HL-60 (cell line): ENCODE data around the gene HNRNPL.
"Not testable (repeated sequence)": the region's sequence is repeated elsewhere in the genome, so short reads cannot be mapped to it uniquely, and the experiment has no call there.

Experiments
- DNase-seq, 2 experiments: peaks; one replicate each; pipeline ENCODE4 v3.0.0-alpha.2; 2010 to 2020; ENCODE audit warnings: low read depth in 1 of 2, low spot score in 1 of 2
- H3K27ac ChIP-seq: fragments of 250-450 bp; sonication (Bioruptor Pico); replicated peaks from 2 replicates; pipeline ENCODE4 v1.5.1; 2020; ENCODE audit warnings: mild to moderate bottlenecking, moderate library complexity
- H3K27me3 ChIP-seq: fragments of 250-450 bp; sonication (Bioruptor Pico); 2 replicates; pipeline ENCODE4 v1.5.1; 2021; ENCODE audit warnings: mild to moderate bottlenecking, moderate library complexity; ENCODE audit not compliant: insufficient read depth, poor library complexity, severe bottlenecking
- H3K4me3 ChIP-seq: replicated peaks from 2 replicates; pipeline ENCODE4 v1.5.1; 2011; ENCODE audit warnings: mild to moderate bottlenecking, control low read depth, low read length; ENCODE audit not compliant: insufficient read depth
- GABPA ChIP-seq: IDR thresholded peaks from 2 replicates; pipeline ENCODE4 v1.6.1; 2012; ENCODE audit warnings: low read depth
- POLR2AphosphoS5 ChIP-seq: IDR thresholded peaks from 2 replicates; pipeline ENCODE4 v1.6.1; 2012; ENCODE audit warnings: low read depth
- SPI1 ChIP-seq: IDR thresholded peaks from 2 replicates; pipeline ENCODE4 v1.6.1; 2012; ENCODE audit warnings: low read depth, mild to moderate bottlenecking, borderline replicate concordance
- TF ChIP-seq, protein P1 (sequence below): IDR thresholded peaks from one replicate; pipeline ENCODE4 v1.5.1; 2011; ENCODE audit warnings: low read length, control low read depth, inconsistent platforms; ENCODE audit not compliant: insufficient read depth
- TF ChIP-seq, protein P2 (sequence below): IDR thresholded peaks from 2 replicates; pipeline ENCODE4 v1.6.1; 2012; ENCODE audit warnings: low read depth; ENCODE audit not compliant: insufficient replicate concordance

The HNRNPL gene

DNA sequence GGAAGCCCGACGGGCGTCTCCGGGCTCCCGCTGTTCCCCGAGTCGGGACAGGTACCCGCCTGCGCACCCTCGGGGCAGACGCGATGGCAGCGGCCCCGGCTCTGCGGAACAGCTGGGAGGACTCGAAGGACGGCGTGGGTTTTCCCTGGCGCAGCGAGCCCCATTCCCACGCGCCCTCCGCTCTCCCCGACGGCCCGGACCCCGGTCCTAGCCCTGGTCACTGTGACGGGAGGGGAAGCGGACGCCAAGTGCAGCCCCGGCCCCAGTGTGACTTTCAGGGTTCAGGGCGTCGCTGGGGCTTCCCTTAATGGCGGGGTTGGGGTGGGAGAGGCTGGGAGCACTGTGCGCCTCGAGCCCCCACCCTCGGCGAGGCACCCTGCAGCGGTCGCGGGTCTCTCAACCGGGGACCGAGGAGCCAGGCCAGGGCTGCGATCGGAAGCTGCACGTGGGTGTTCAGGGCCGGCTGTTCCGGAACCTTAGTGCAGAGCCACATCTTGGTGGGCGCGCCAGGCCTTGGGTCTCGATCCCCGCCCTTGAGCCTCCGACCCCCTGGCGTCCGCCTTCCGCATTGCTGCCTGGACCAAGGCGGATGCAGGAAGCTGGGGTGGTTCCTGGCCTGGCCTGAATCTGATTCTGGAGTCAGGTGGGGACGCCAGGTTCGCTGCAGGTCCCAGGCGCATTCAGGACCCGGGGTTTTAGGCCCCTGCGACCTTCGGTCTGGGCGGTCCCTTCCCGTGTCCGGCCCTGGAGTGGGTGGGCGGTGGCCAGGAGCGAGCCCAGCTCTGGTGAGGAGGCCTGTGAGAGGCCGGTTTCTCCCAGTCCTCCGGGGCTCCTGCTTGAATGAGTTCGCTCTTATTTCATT lies 57.3 kb downstream of the HNRNPL start:
- Histone ChIP-seq H3K4me3 (no peak overlapping the region), H3K27me3 (peaks cover 12% of the 10 kb centered on the region), H3K27ac (no peak overlapping the region)
- no peak for DNase-seq
- TF ChIP-seq POLR2AphosphoS5 (no peak), GABPA (no peak), SPI1 (no peak)
- TF ChIP-seq, protein P1, sequence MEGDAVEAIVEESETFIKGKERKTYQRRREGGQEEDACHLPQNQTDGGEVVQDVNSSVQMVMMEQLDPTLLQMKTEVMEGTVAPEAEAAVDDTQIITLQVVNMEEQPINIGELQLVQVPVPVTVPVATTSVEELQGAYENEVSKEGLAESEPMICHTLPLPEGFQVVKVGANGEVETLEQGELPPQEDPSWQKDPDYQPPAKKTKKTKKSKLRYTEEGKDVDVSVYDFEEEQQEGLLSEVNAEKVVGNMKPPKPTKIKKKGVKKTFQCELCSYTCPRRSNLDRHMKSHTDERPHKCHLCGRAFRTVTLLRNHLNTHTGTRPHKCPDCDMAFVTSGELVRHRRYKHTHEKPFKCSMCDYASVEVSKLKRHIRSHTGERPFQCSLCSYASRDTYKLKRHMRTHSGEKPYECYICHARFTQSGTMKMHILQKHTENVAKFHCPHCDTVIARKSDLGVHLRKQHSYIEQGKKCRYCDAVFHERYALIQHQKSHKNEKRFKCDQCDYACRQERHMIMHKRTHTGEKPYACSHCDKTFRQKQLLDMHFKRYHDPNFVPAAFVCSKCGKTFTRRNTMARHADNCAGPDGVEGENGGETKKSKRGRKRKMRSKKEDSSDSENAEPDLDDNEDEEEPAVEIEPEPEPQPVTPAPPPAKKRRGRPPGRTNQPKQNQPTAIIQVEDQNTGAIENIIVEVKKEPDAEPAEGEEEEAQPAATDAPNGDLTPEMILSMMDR, result no peak
- TF ChIP-seq, protein P2, sequence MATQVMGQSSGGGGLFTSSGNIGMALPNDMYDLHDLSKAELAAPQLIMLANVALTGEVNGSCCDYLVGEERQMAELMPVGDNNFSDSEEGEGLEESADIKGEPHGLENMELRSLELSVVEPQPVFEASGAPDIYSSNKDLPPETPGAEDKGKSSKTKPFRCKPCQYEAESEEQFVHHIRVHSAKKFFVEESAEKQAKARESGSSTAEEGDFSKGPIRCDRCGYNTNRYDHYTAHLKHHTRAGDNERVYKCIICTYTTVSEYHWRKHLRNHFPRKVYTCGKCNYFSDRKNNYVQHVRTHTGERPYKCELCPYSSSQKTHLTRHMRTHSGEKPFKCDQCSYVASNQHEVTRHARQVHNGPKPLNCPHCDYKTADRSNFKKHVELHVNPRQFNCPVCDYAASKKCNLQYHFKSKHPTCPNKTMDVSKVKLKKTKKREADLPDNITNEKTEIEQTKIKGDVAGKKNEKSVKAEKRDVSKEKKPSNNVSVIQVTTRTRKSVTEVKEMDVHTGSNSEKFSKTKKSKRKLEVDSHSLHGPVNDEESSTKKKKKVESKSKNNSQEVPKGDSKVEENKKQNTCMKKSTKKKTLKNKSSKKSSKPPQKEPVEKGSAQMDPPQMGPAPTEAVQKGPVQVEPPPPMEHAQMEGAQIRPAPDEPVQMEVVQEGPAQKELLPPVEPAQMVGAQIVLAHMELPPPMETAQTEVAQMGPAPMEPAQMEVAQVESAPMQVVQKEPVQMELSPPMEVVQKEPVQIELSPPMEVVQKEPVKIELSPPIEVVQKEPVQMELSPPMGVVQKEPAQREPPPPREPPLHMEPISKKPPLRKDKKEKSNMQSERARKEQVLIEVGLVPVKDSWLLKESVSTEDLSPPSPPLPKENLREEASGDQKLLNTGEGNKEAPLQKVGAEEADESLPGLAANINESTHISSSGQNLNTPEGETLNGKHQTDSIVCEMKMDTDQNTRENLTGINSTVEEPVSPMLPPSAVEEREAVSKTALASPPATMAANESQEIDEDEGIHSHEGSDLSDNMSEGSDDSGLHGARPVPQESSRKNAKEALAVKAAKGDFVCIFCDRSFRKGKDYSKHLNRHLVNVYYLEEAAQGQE, result no peak

DNA sequence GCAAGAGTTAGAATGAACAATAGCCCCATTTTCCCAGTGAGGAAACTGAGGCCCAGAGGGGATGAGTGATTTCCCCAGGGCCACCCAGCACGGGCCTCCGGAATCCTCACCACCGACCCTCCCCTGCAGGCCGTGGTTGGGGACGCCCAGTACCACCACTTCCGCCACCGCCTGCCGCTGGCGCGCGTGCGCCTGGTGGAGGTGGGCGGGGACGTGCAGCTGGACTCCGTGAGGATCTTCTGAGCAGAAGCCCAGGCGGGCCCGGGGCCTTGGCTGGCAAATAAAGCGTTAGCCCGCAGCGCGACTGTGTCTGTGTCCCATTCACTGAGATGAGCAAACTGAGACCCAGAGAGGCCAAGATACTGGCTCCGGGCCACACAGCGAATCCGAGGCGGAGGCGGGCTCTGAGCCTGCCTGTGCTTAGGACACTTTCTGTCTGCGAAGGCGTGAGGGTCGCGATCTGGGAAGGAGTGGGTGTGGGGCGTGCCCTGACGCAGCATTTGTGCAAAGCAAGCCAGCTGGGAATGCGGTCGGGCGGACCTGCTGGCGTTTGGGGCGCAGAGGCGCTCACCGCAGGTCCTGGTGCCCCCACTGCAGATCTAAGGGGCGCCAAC lies 58.2 kb downstream of the HNRNPL start:
- not testable (repeated sequence) for H3K27ac ChIP-seq, DNase-seq, H3K4me3 ChIP-seq
- H3K27me3 ChIP-seq, result peaks cover 12% of the 10 kb centered on the region

DNA sequence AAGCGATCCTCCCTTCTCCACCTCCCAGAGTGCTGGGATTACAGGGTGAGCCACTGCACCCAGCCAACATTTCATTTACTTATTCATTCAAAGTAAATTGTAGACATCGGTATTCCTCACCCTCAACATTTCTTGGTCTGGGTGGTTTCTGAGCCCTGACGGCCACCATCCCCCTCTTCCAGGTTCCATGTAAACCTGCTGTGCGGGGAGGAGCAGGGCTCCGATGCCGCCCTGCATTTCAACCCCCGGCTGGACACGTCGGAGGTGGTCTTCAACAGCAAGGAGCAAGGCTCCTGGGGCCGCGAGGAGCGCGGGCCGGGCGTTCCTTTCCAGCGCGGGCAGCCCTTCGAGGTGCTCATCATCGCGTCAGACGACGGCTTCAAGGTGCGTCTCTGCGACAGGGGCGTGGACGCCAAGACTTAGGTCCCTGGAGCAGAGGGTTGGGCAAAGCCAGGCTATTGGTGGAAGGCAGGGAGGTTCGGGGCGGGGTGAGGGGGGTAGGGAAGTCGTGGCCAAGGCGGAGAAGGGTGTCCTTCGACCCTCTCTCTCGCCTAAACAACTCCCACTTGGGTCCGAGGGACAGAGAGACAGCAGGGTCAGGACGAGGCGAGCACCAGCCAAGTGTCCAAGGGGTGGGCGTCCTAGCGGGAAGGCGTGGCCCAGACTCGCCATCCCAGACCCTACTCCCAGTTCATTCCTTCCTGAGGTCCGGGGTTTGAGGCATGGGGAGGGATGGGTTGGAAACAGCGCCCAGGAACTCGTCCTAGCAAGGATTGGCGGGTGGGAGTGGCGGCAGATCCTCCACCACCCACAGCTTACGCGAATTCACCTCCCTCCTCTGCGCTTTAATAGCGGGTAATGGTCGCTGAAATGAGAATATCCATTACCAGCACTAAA lies 59.0 kb downstream of the HNRNPL start:
- DNase-seq, H3K27ac ChIP-seq, H3K4me3 ChIP-seq: not testable (repeated sequence)
- H3K27me3 ChIP-seq, result peaks cover 12% of the 10 kb centered on the region

DNA sequence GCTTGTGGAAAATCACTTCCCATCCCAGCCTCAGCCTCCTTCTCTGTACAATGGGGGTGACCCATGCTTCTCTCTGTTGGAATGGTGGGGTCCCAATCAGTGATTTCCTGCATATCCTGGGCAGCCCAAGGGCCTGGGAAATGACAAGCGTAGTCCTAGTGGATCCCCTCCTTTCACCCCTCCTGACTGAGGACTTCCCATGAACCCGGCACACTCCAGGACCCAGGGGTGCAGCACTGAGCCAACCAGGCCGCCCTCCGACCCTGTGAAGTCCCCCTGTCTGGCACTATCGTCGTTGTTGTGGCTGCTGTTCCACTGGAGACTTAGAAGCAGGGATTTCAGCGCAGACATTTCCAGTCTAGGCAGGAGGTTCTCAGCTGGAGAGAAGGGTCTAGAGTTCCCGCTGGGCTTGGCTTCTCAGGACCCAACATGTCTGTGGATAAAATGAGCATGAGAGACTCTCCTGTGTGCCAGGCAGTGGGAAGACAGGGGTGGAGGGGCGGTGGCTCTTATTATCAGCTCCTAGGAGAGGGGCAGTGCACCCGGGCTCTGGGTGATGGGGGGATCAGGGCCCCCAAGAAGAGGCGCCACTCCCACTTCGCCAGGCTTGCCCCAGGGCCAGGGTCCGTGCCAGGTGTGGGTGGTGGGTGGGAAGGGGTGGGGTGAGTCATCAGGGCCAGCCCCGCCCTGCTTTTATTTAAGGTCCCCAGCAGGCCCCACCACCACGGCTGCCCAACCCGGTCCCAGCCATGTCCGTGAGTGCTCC lies 61.1 kb downstream of the HNRNPL start, which contains the start of gene LGALS7B:
Gene LGALS7B (plus strand): TSS at position 723 of the 766 bp plus-strand sequence. CDS start 27 bp downstream, at position 750.
- Histone ChIP-seq H3K27ac (no peak within 1 kb of the TSS), H3K4me3 (no peak within 1 kb of the TSS), H3K27me3 (peaks cover 12% of the 10 kb centered on the region)
- TF ChIP-seq, protein P1, result no peak
- TF ChIP-seq POLR2AphosphoS5 (no peak), SPI1 (no peak), GABPA (no peak)
- TF ChIP-seq, protein P2, result no peak
- DNase-seq, result no peak
